A673 (cell line): ENCODE data around the gene CNEP1R1. TPM values are rescaled to one million over a fixed set of nuclear protein-coding genes. Genes with fewer than 3 reads are reported as not detected.

Source experiments
- BruUV-seq: library from RNA; stranded (reverse); fragments of 400-500 nt; replicated peaks from 2 replicates; lab custom pipeline; 2021; lab: Mats Ljungman, UMichigan
- CTCF ChIA-PET: fragments of 300-600 bp; sonication (Branson Sonifier 250); formaldehyde crosslinking; loops from one replicate; lab custom pipeline; 2022; ENCODE audit warnings: antibody characterized with exemption; lab: Charles Lee
- POLR2A ChIA-PET: fragments of 300-600 bp; sonication (Branson Sonifier 250); formaldehyde crosslinking; loops from one replicate; lab custom pipeline; 2022; ENCODE audit warnings: antibody characterized with exemption; ENCODE audit not compliant: low non-redundant PET; lab: Charles Lee
- DNase-seq: peaks from one replicate; pipeline ENCODE4 v3.0.0-alpha.2; 2015; ENCODE audit warnings: low spot score
- H3K27ac ChIP-seq: fragments of 200-600 bp; sonication (generic); 2 replicates; pipeline ENCODE4 v1.5.1; 2016; ENCODE audit warnings: mixed run types, low read depth, mild to moderate bottlenecking, mixed read lengths, antibody characterized with exemption, low read length; ENCODE audit not compliant: poor library complexity, severe bottlenecking
- H3K27me3 ChIP-seq: fragments of 200-600 bp; sonication (generic); replicated peaks from 2 replicates; pipeline ENCODE4 v1.6.1; 2017; ENCODE audit warnings: mixed run types, low read depth, mild to moderate bottlenecking, mixed read lengths, antibody characterized with exemption, low read length; ENCODE audit not compliant: insufficient read depth, poor library complexity
- H3K36me3 ChIP-seq: fragments of 200-600 bp; sonication (generic); 2 replicates; pipeline ENCODE4 v1.6.1; 2016; ENCODE audit warnings: mixed run types, mild to moderate bottlenecking, mixed read lengths, antibody characterized with exemption, low read length; ENCODE audit not compliant: insufficient read depth, poor library complexity, severe bottlenecking
- H3K4me1 ChIP-seq: fragments of 200-600 bp; sonication (generic); 2 replicates; pipeline ENCODE4 v1.6.1; 2017; ENCODE audit warnings: mixed run types, mild to moderate bottlenecking, mixed read lengths, antibody characterized with exemption, low read length; ENCODE audit not compliant: insufficient read depth, poor library complexity, severe bottlenecking
- H3K4me3 ChIP-seq: fragments of 200-600 bp; sonication (generic); 2 replicates; pipeline ENCODE4 v1.5.1; 2016; ENCODE audit warnings: low read depth, mixed run types, mild to moderate bottlenecking, mixed read lengths, low read length; ENCODE audit not compliant: poor library complexity, severe bottlenecking
- H3K9me3 ChIP-seq: fragments of 200-600 bp; sonication (generic); 2 replicates; pipeline ENCODE4 v1.6.1; 2016; ENCODE audit warnings: mixed run types, low read depth, mild to moderate bottlenecking, mixed read lengths, antibody characterized with exemption, low read length; ENCODE audit not compliant: poor library complexity, severe bottlenecking
- CTCF ChIP-seq: fragments of 300-800, 200-600 bp; sonication (generic); conservative IDR thresholded peaks from 2 replicates; pipeline ENCODE4 v1.5.1; 2017; ENCODE audit warnings: low read depth, mild to moderate bottlenecking, antibody characterized with exemption, low read length, moderate library complexity, mixed read lengths
- EZH2 ChIP-seq: fragments of 200-600 bp; sonication (generic); IDR thresholded peaks from 2 replicates; pipeline ENCODE4 v1.6.1; 2017; ENCODE audit warnings: borderline replicate concordance, low read depth, mild to moderate bottlenecking, mixed read lengths, antibody characterized with exemption, low read length; ENCODE audit not compliant: poor library complexity, severe bottlenecking
- intact Hi-C: fragments of 100-400 bp; cut with micrococcal nuclease; formaldehyde crosslinking; loops from one replicate; pipeline ENCODE4 v1.10.0; 2022; ENCODE audit not compliant: unreplicated experiment
- total RNA-seq: library from RNA; stranded (reverse); gene quantifications from 2 replicates; pipeline ENCODE4 v1.2.3, GENCODE V29; 2021

Gene CNEP1R1
- total RNA-seq, 1 experiment from 2014 or later, result 23.5 TPM

DNA sequence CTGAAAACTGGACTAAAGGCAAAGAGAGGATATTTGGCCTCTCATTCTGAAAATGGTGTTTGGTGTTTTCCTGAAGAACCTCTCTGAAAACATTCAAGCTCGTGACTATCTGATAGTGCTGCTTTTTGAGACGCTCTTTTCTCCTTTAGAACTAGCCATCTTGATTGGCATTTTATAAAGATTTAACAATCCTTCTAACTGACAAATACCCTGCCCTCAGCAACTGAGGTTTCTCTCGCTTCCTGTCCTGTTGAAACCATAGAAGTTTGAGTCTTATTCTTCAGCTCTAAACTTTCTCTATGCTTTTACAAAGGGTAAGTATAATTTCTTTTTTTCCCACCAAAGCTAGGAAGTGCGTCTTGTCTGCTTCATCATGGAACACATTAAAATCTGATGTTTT, 13.3 kb downstream of the CNEP1R1 start:
- intact Hi-C loops, result no loop called here
- TF ChIP-seq CTCF, result no peak
- no peak for TF ChIP-seq EZH2
- ChIA-PET POLR2A (interaction anchor here (0.6 kb wide), 1 partner anchor 338 kb away, joined by 22 read pairs; no protein-coding TSS in a partner anchor), CTCF (interaction anchor here (0.6 kb wide), 1 partner anchor 29 kb away, joined by 8 read pairs; no protein-coding TSS in a partner anchor)
- Histone ChIP-seq H3K9me3 (no peaks in the 10 kb centered on the region), H3K4me3 (no peak overlapping the region), H3K27ac (peak overlapping the region; percentile 4), H3K36me3 (peaks cover 31% of the 10 kb centered on the region), H3K4me1 (peaks cover 21% of the 10 kb centered on the region), H3K27me3 (no peaks in the 10 kb centered on the region)
- no peak for DNase-seq
- BruUV-seq, result no TSS peak

DNA sequence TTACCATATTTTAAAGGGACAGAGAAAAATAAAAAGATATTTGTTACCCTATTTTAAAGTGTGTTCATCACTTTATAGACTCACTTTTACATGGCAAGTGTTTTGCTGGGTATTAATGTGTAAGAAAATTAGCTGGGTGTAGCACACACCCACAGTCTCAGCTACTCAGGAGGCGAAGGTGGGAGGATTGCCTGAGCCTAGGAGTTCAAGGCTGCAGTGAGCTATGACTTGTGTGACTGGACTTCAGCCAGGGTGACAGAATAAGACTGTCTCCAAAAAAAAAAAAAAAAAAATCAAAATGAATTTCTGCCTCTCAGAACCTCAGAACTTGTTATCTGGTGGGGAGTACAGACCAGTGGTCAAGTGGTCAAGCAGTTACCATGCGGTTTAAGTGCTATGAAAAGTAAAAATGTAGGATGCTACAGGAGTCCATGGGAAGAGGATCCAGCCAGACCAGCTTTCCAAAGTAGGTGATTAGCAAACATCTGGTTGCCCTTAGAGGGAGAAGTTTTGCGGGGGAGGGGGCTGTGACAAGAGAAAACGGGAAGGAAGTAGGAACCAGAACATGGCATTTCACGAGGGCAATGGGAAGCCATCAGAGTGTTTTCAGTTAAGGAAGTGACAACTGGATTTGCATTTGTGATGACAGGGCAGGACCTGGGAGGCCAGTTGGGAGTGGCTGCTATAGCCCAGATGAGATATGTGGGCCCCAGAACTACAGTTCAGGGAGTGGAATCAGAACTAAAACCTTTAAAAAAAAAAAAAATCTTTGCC, 13.9 kb downstream of the CNEP1R1 start:
- Histone ChIP-seq H3K4me3 (no peak overlapping the region), H3K4me1 (peaks cover 21% of the 10 kb centered on the region), H3K9me3 (no peaks in the 10 kb centered on the region), H3K27me3 (no peaks in the 10 kb centered on the region), H3K36me3 (peaks cover 27% of the 10 kb centered on the region), H3K27ac (no peak overlapping the region)
- DNase-seq, result peak; percentile 20
- no TSS peak for BruUV-seq
- TF ChIP-seq CTCF (no peak), EZH2 (no peak)
- intact Hi-C loops, result no loop called here
- CTCF ChIA-PET, result interaction anchor here (0.6 kb wide), 1 partner anchor 28 kb away, joined by 8 read pairs; no protein-coding TSS in a partner anchor
- POLR2A ChIA-PET, result no interaction called here

- H3K4me1 ChIP-seq, result peaks cover 21% of the 10 kb centered on the region
- BruUV-seq, result no TSS peak
- intact Hi-C loops, result no loop called here
- H3K27me3 ChIP-seq, result no peaks in the 10 kb centered on the region
- CTCF ChIA-PET, result no interaction called here
- H3K36me3 ChIP-seq, result peaks cover 16% of the 10 kb centered on the region
- POLR2A ChIA-PET, result no interaction called here
- TF ChIP-seq EZH2 (no peak), CTCF (no peak)
- no peak for DNase-seq
- H3K9me3 ChIP-seq, result no peaks in the 10 kb centered on the region
- no peak overlapping the region for H3K4me3 ChIP-seq
- H3K27ac ChIP-seq, result no peak overlapping the region
Measured at GRCh38 chr16:50040018-50040417, 15.0 kb downstream of the CNEP1R1 start.
